ENCODE measurements around the gene UFD1.

Gene UFD1

GRCh38 chr22:19476023-19476422, 3.0 kb downstream of the UFD1 start:
- TF ChIP-seq CTCF (IDR thresholded peaks at IDR 0.05; ENCODE audit: low read depth, low read length): no peak
- no peak for TF ChIP-seq EZH2phosphoT487 (IDR thresholded peaks at IDR 0.05; ENCODE audit: low read depth)
- H3K4me3 ChIP-seq (ENCODE audit: low read length): no peak overlapping the region
- H3K9ac ChIP-seq (ENCODE audit: low read length): no peak overlapping the region
- H3K4me1 ChIP-seq (ENCODE audit: low read length): peaks cover 17% of the 10 kb centered on the region
- no peaks in the 10 kb centered on the region for H3K9me3 ChIP-seq (ENCODE audit: insufficient read depth, low read length)
- H3K4me2 ChIP-seq (ENCODE audit: low read length): no peak overlapping the region
- peaks cover 56% of the 10 kb centered on the region for H3K79me2 ChIP-seq (ENCODE audit: low read length)
- H4K20me1 ChIP-seq (ENCODE audit: insufficient read depth, low read length): peaks cover 23% of the 10 kb centered on the region
- H2AFZ ChIP-seq (ENCODE audit: low read depth, low read length): no peak overlapping the region
- no peaks in the 10 kb centered on the region for H3K27me3 ChIP-seq (ENCODE audit: low read depth, low read length)
- no peak overlapping the region for H3K27ac ChIP-seq (ENCODE audit: low read length)
- H3K36me3 ChIP-seq (replicated peaks; ENCODE audit: low read depth, low read length): peaks cover 30% of the 10 kb centered on the region

- Histone ChIP-seq H3K4me1 (ENCODE audit: low read length) (peaks cover 11% of the 10 kb centered on the region), H3K36me3 (replicated peaks; ENCODE audit: low read depth, low read length) (peaks cover 46% of the 10 kb centered on the region), H2AFZ (ENCODE audit: low read depth, low read length) (no peak overlapping the region), H3K9ac (ENCODE audit: low read length) (no peak overlapping the region), H3K27me3 (ENCODE audit: low read depth, low read length) (no peaks in the 10 kb centered on the region), H3K79me2 (ENCODE audit: low read length) (peaks cover 40% of the 10 kb centered on the region), H3K9me3 (ENCODE audit: insufficient read depth, low read length) (no peaks in the 10 kb centered on the region), H3K27ac (ENCODE audit: low read length) (no peak overlapping the region), H3K4me2 (ENCODE audit: low read length) (no peak overlapping the region), H3K4me3 (ENCODE audit: low read length) (no peak overlapping the region), H4K20me1 (ENCODE audit: insufficient read depth, low read length) (peaks cover 23% of the 10 kb centered on the region)
- TF ChIP-seq EZH2phosphoT487 (IDR thresholded peaks at IDR 0.05; ENCODE audit: low read depth) (no peak), CTCF (IDR thresholded peaks at IDR 0.05; ENCODE audit: low read depth, low read length) (peak; percentile 27; the same call in 1 of the 2 replicates)
These were observed 5.4 kb downstream of the UFD1 start for GRCh38 chr22:19473578-19473977.

- H3K27ac ChIP-seq (ENCODE audit: low read length): no peak overlapping the region
- no peaks in the 10 kb centered on the region for H3K9me3 ChIP-seq (ENCODE audit: insufficient read depth, low read length)
- H3K4me2 ChIP-seq (ENCODE audit: low read length): no peak overlapping the region
- no peak overlapping the region for H3K4me3 ChIP-seq (ENCODE audit: low read length)
- peaks cover 2% of the 10 kb centered on the region for H3K4me1 ChIP-seq (ENCODE audit: low read length)
- peaks cover 12% of the 10 kb centered on the region for H4K20me1 ChIP-seq (ENCODE audit: insufficient read depth, low read length)
- H3K27me3 ChIP-seq (ENCODE audit: low read depth, low read length): no peaks in the 10 kb centered on the region
- TF ChIP-seq EZH2phosphoT487 (IDR thresholded peaks at IDR 0.05; ENCODE audit: low read depth) (no peak), CTCF (IDR thresholded peaks at IDR 0.05; ENCODE audit: low read depth, low read length) (no peak)
- no peak overlapping the region for H3K9ac ChIP-seq (ENCODE audit: low read length)
- H3K79me2 ChIP-seq (ENCODE audit: low read length): peaks cover 26% of the 10 kb centered on the region
- H3K36me3 ChIP-seq (replicated peaks; ENCODE audit: low read depth, low read length): peaks cover 58% of the 10 kb centered on the region
- H2AFZ ChIP-seq (ENCODE audit: low read depth, low read length): no peak overlapping the region
These were observed 6.8 kb downstream of the UFD1 start for GRCh38 chr22:19472233-19472632.

- no peak overlapping the region for H2AFZ ChIP-seq (ENCODE audit: low read depth, low read length)
- H3K4me1 ChIP-seq (ENCODE audit: low read length): no peaks in the 10 kb centered on the region
- H3K4me3 ChIP-seq (ENCODE audit: low read length): no peak overlapping the region
- no peak overlapping the region for H3K27ac ChIP-seq (ENCODE audit: low read length)
- H3K9ac ChIP-seq (ENCODE audit: low read length): no peak overlapping the region
- peaks cover 10% of the 10 kb centered on the region; the same call in 1 of the 2 replicates for H4K20me1 ChIP-seq (ENCODE audit: insufficient read depth, low read length)
- peaks cover 64% of the 10 kb centered on the region for H3K36me3 ChIP-seq (replicated peaks; ENCODE audit: low read depth, low read length)
- no peak for TF ChIP-seq CTCF (IDR thresholded peaks at IDR 0.05; ENCODE audit: low read depth, low read length)
- no peak for TF ChIP-seq EZH2phosphoT487 (IDR thresholded peaks at IDR 0.05; ENCODE audit: low read depth)
- H3K79me2 ChIP-seq (ENCODE audit: low read length): peaks cover 22% of the 10 kb centered on the region
- H3K9me3 ChIP-seq (ENCODE audit: insufficient read depth, low read length): no peaks in the 10 kb centered on the region
- H3K27me3 ChIP-seq (ENCODE audit: low read depth, low read length): no peaks in the 10 kb centered on the region
- H3K4me2 ChIP-seq (ENCODE audit: low read length): no peak overlapping the region
These were observed 7.4 kb downstream of the UFD1 start for GRCh38 chr22:19471572-19471971.
